Measurements from ENCODE around the gene TREM1. TPM values are rescaled to one million over a fixed set of nuclear protein-coding genes. Genes with fewer than 3 reads are reported as not detected.

Gene TREM1
- total and polyA plus RNA-seq, 12 donors: 0.37 to 3.8 (median 0.96) TPM; not detected in 3

DNA sequence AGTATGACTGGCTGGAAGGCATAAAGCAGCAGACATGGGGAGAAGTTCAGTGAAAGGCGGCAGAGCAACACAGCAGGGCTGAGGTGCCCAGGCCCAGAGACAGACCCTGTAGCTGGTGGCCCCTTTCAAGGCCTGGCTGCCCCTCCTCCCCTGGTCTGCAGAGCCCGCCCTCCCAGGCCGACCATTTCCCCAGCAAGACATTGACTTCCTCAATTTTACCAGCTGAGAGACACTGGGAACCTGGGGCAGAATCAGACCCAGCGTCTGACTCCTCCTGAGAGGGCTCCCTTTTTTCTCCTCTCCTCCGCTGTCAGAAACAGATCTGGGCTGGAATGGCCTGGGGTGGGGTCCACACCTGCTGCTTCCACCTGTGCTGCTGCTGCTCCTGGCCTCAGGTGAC is 58.4 kb downstream of the TREM1 start, which contains the start of gene TREML4:
TREML4 (plus strand) TSS at position 254 of the 400 bp plus-strand sequence; CDS start at position 333, 79 bp downstream.
- H3K9me3 ChIP-seq (replicated peaks in 1 of 3): no peaks in the 10 kb centered on the region

DNA sequence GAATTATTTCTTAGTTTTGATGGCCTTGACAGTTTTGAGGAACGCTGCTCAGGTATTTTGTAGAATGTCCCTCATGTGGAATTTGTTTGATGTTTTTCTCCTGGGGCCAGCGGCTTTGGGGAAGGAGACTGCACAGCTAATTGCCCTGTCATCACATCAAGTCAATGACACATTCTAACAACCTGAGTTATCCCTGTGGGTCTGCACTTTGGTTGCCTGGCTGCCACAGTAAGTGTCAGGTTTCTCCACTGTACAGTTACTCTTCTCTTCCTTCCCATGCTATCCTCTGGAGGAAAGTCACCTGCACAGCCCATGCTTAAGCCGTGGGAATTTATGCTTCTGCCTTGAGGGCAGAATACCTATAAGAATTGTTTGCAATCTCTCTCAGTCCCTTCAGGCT is 59.7 kb downstream of the TREM1 start:
- Histone ChIP-seq H3K36me3 (replicated peaks in 1 of 2) (no peaks in the 10 kb centered on the region), H3K27me3 (no peaks in the 10 kb centered on the region), H3K4me3 (no peak overlapping the region), H3K27ac (no peak overlapping the region), H3K4me1 (replicated peaks in 1 of 2) (no peaks in the 10 kb centered on the region), H3K9me3 (replicated peaks in 1 of 3) (no peaks in the 10 kb centered on the region)
- intact Hi-C loops (cut with DNase I): no loop called here
- DNase-seq: no peak
- WGBS, 4 donors: 51 to 67% (median 60%) methylated on average over 3 of the region's 3 CpGs
- TF ChIP-seq, protein P1, sequence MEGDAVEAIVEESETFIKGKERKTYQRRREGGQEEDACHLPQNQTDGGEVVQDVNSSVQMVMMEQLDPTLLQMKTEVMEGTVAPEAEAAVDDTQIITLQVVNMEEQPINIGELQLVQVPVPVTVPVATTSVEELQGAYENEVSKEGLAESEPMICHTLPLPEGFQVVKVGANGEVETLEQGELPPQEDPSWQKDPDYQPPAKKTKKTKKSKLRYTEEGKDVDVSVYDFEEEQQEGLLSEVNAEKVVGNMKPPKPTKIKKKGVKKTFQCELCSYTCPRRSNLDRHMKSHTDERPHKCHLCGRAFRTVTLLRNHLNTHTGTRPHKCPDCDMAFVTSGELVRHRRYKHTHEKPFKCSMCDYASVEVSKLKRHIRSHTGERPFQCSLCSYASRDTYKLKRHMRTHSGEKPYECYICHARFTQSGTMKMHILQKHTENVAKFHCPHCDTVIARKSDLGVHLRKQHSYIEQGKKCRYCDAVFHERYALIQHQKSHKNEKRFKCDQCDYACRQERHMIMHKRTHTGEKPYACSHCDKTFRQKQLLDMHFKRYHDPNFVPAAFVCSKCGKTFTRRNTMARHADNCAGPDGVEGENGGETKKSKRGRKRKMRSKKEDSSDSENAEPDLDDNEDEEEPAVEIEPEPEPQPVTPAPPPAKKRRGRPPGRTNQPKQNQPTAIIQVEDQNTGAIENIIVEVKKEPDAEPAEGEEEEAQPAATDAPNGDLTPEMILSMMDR (IDR thresholded peaks at IDR 0.05): no peak
- no peak for TF ChIP-seq POLR2A (IDR thresholded peaks at IDR 0.05)

More for the DNA sequence above, 58.4 kb downstream of the TREM1 start, which contains the start of gene TREML4:
- no peaks in the 10 kb centered on the region for H3K27me3 ChIP-seq
- no peak for DNase-seq
- no peak within 1 kb of the TSS for H3K27ac ChIP-seq
- TF ChIP-seq, protein P1 (IDR thresholded peaks at IDR 0.05): no peak
- TF ChIP-seq POLR2A (IDR thresholded peaks at IDR 0.05): no peak
- H3K4me3 ChIP-seq: no peak within 1 kb of the TSS
- intact Hi-C loops (cut with DNase I): no loop called here
- H3K4me1 ChIP-seq (replicated peaks in 1 of 2): no peaks in the 10 kb centered on the region
- H3K36me3 ChIP-seq (replicated peaks in 1 of 2): no peaks in the 10 kb centered on the region
- whole genome bisulfite sequencing, 4 donors: 65 to 92% (median 69%) methylated on average over 2 to 5 of the region's 5 CpGs

DNA sequence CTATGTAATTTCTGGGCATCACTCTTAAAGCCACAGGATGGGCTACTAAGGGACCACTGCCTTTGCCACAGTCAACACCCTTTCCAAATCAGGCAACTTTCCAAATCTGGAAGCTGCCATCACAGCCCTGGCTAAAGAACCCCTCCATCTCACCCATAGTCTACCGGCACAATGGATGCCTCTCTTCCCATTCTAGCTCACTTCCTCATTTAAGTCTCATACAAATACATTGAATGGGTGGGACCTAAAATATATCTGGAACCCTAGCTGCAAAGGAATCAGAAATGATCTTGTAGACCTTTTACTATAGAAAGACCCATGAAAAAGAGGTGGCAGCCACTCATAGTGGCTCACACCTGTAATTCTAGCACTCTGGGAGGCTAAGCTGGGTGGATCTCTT is 61.7 kb downstream of the TREM1 start:
- 81 to 95% (median 85%) methylated on average over 1 of the region's 1 CpG for WGBS, 4 donors
- no peaks in the 10 kb centered on the region for H3K36me3 ChIP-seq (replicated peaks in 1 of 2)
- H3K27me3 ChIP-seq: no peaks in the 10 kb centered on the region
- no peak overlapping the region for H3K4me3 ChIP-seq
- no peaks in the 10 kb centered on the region for H3K9me3 ChIP-seq (replicated peaks in 1 of 3)
- intact Hi-C loops (cut with DNase I): no loop called here
- TF ChIP-seq, protein P1 (IDR thresholded peaks at IDR 0.05): no peak
- TF ChIP-seq POLR2A (IDR thresholded peaks at IDR 0.05): no peak
- H3K27ac ChIP-seq: no peak overlapping the region
- no peak for DNase-seq
- no peaks in the 10 kb centered on the region for H3K4me1 ChIP-seq (replicated peaks in 1 of 2)

Small RNAs within 50 kb of the gene (small RNA-seq; reads per million reads assigned to genes)
- gene AL391903.2 (0 reads per million in 2 donors), gene AL391903.3 (0 reads per million in 2 donors), gene RNA5SP207 (1.8 to 3.9 reads per million in 2 donors), gene RNU6-643P (0 reads per million in 2 donors)

Other genes with a start within 250 kb of the TREM1 start
- 1 to 10 TPM in 4 of 9 donors, under 1 TPM in 5; 0.52 to 1.2 (median 0.65) TPM for gene UNC5CL, start 247.5 kb downstream of the TREM1 start, total RNA-seq
- gene UNC5CL, start 247.5 kb downstream of the TREM1 start, polyA plus RNA-seq: 1 to 10 TPM in 2 of 3 donors, under 1 TPM in 1; 0.20 to 1.6 (median 1.2) TPM
- under 1 TPM in 1 of 9 donors, not detected in 8; 0.44 TPM for gene TSPO2, start 244.2 kb downstream of the TREM1 start, total RNA-seq
- gene TSPO2, start 244.2 kb downstream of the TREM1 start, polyA plus RNA-seq: not detected
- 1 to 10 TPM in 5 of 9 donors, under 1 TPM in 2, not detected in 2; 0.28 to 3.7 (median 1.2) TPM for gene APOBEC2, start 233.5 kb downstream of the TREM1 start, total RNA-seq
- gene APOBEC2, start 233.5 kb downstream of the TREM1 start, polyA plus RNA-seq: under 1 TPM in 2 of 3 donors, not detected in 1; 0.38 to 0.81 TPM
- gene OARD1, start 214.3 kb downstream of the TREM1 start, total RNA-seq: 10 to 100 TPM; 10.1 to 35.5 (median 22.1) TPM
- gene OARD1, start 214.3 kb downstream of the TREM1 start, polyA plus RNA-seq: 10 to 100 TPM; 21.5 to 44.4 (median 26.1) TPM
- 10 to 100 TPM in 8 of 9 donors, 1 to 10 TPM in 1; 7.1 to 21.0 (median 14.2) TPM for gene NFYA, start 213.7 kb downstream of the TREM1 start, total RNA-seq
- 10 to 100 TPM in 1 of 3 donors, 1 to 10 TPM in 2; 6.4 to 21.4 (median 7.4) TPM for gene NFYA, start 213.7 kb downstream of the TREM1 start, polyA plus RNA-seq
- gene TREML1, start 132.3 kb downstream of the TREM1 start, total RNA-seq: 1 to 10 TPM in 3 of 9 donors, under 1 TPM in 4, not detected in 2; 0.28 to 2.5 (median 0.68) TPM
- 1 to 10 TPM in 2 of 3 donors, under 1 TPM in 1; 0.42 to 4.7 (median 3.2) TPM for gene TREML1, start 132.3 kb downstream of the TREM1 start, polyA plus RNA-seq
- 10 to 100 TPM in 6 of 9 donors, 1 to 10 TPM in 2, under 1 TPM in 1; 0.67 to 42.5 (median 13.8) TPM for gene TREM2, start 123.6 kb downstream of the TREM1 start, total RNA-seq
- 10 to 100 TPM; 11.7 to 39.1 (median 23.4) TPM for gene TREM2, start 123.6 kb downstream of the TREM1 start, polyA plus RNA-seq
- gene TREML2, start 85.5 kb downstream of the TREM1 start, total RNA-seq: under 1 TPM in 3 of 9 donors, not detected in 6; 0.06 to 0.19 (median 0.18) TPM
- not detected for gene TREML2, start 85.5 kb downstream of the TREM1 start, polyA plus RNA-seq
- under 1 TPM in 1 of 9 donors, not detected in 8; 0.06 TPM for gene TREML4, start 58.3 kb downstream of the TREM1 start, total RNA-seq
- gene TREML4, start 58.3 kb downstream of the TREM1 start, polyA plus RNA-seq: not detected
- not detected for gene NCR2, start 48.9 kb upstream of the TREM1 start, total RNA-seq
- gene NCR2, start 48.9 kb upstream of the TREM1 start, polyA plus RNA-seq: not detected